GM18505 (cell line): Measurements from ENCODE around the gene GLT6D1.

ENCODE experiments used
- ATAC-seq: cut with Tn5 transposase; IDR thresholded peaks from one replicate; pipeline ENCODE4 v1.9.1; 2021; ENCODE audit not compliant: unreplicated experiment
- POLR2A ChIP-seq: IDR thresholded peaks from 4 replicates; pipeline ENCODE4 v1.6.1; 2011; ENCODE audit warnings: borderline replicate concordance; ENCODE audit not compliant: insufficient read depth, insufficient read length; ENCODE audit errors: extremely low read depth

GLT6D1 gene

GRCh38 chr9:135611875-135612209 lies 27.5 kb downstream of the GLT6D1 start:
- ATAC-seq, result no peak
- no peak for TF ChIP-seq POLR2A

GRCh38 chr9:135611142-135611874 lies 28.0 kb downstream of the GLT6D1 start:
- TF ChIP-seq POLR2A, result no peak

GRCh38 chr9:135610290-135611141 lies 28.8 kb downstream of the GLT6D1 start:
- TF ChIP-seq POLR2A, result no peak
- no peak for ATAC-seq

More at GRCh38 chr9:135611142-135611874, 28.0 kb downstream of the GLT6D1 start:
- no peak for ATAC-seq

- no peak for ATAC-seq
- no peak for TF ChIP-seq POLR2A
These were observed 29.9 kb downstream of the GLT6D1 start for GRCh38 chr9:135609366-135609955.

- TF ChIP-seq POLR2A, result no peak
- ATAC-seq, result no peak
These were observed 30.4 kb downstream of the GLT6D1 start for GRCh38 chr9:135608999-135609317.

- no peak for TF ChIP-seq POLR2A
- no peak for ATAC-seq
These were observed 30.9 kb downstream of the GLT6D1 start for GRCh38 chr9:135608294-135608998.

GRCh38 chr9:135607401-135608293 lies 31.7 kb downstream of the GLT6D1 start:
- ATAC-seq, result no peak

GRCh38 chr9:135606885-135607259 lies 32.5 kb downstream of the GLT6D1 start:
- ATAC-seq, result no peak
- TF ChIP-seq POLR2A, result no peak

More at GRCh38 chr9:135607401-135608293, 31.7 kb downstream of the GLT6D1 start:
- no peak for TF ChIP-seq POLR2A

GRCh38 chr9:135605238-135605781 lies 34.0 kb downstream of the GLT6D1 start:
- no peak for TF ChIP-seq POLR2A
- no peak for ATAC-seq

- no peak for TF ChIP-seq POLR2A
- ATAC-seq, result no peak
These were observed 34.7 kb downstream of the GLT6D1 start for GRCh38 chr9:135604437-135605237.

- ATAC-seq, result no peak
- TF ChIP-seq POLR2A, result no peak
These were observed 36.4 kb downstream of the GLT6D1 start for GRCh38 chr9:135602789-135603481.
